Measurements from ENCODE around the gene CEACAM1.
"Not testable (repeated sequence)": the region's sequence is repeated elsewhere in the genome, so short reads cannot be mapped to it uniquely, and the experiment has no call there.

DNA sequence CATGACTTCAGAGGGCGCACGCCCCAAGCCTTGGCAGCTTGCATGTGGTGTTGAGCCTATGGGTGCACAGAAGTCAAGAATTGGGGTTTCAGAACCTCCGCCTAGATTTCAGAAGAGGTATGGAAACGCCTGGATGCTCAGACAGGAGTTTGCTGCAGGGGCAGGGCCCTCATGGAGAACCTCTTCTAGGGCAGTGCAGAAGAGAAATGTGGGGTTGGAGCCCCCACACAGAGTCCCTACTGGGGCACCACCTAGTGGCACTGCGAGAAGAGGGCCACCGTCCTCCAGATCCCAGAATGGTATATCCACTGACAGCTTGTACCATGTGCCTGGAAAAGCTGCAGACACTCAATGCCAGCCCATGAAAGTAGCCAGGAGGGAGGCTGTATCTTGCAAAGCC, 22.2 kb upstream of the CEACAM1 start:
- TF ChIP-seq, protein P1, sequence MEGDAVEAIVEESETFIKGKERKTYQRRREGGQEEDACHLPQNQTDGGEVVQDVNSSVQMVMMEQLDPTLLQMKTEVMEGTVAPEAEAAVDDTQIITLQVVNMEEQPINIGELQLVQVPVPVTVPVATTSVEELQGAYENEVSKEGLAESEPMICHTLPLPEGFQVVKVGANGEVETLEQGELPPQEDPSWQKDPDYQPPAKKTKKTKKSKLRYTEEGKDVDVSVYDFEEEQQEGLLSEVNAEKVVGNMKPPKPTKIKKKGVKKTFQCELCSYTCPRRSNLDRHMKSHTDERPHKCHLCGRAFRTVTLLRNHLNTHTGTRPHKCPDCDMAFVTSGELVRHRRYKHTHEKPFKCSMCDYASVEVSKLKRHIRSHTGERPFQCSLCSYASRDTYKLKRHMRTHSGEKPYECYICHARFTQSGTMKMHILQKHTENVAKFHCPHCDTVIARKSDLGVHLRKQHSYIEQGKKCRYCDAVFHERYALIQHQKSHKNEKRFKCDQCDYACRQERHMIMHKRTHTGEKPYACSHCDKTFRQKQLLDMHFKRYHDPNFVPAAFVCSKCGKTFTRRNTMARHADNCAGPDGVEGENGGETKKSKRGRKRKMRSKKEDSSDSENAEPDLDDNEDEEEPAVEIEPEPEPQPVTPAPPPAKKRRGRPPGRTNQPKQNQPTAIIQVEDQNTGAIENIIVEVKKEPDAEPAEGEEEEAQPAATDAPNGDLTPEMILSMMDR (IDR thresholded peaks at IDR 0.05), result not testable (repeated sequence)
- not testable (repeated sequence) for TF ChIP-seq POLR2A (IDR thresholded peaks at IDR 0.05)
